Stimulated activated memory B cell treated with anti-CD40 and anti-IgM and Interleukin-4, amounts not matched to agents 10 μg/mL and 1 μg/mL and 100 μg/mL, for 72 hours (primary cell): ENCODE results near the gene NLE1.
"Not testable (repeated sequence)": the region's sequence is repeated elsewhere in the genome, so short reads cannot be mapped to it uniquely, and the experiment has no call there.

Experiments
- ATAC-seq: fragments of 150-1000 bp; cut with Tn5 transposase; 2 replicates; pipeline ENCODE4 v1.10.0; 2021
- H3K27ac Mint-ChIP-seq: one replicate; pipeline ENCODE4 v1.8.0; 2022; ENCODE audit warnings: mild to moderate bottlenecking, mixed read lengths
- H3K27me3 Mint-ChIP-seq: one replicate; pipeline ENCODE4 v1.8.0; 2022; ENCODE audit warnings: mixed read lengths
- H3K36me3 Mint-ChIP-seq: one replicate; pipeline ENCODE4 v1.8.0; 2022; ENCODE audit warnings: mixed read lengths
- H3K4me1 Mint-ChIP-seq: one replicate; pipeline ENCODE4 v1.8.0; 2022; ENCODE audit warnings: mixed read lengths
- H3K4me3 Mint-ChIP-seq: one replicate; pipeline ENCODE4 v1.8.0; 2022; ENCODE audit warnings: mild to moderate bottlenecking, moderate library complexity, mixed read lengths
- H3K9me3 Mint-ChIP-seq: one replicate; pipeline ENCODE4 v1.8.0; 2022; ENCODE audit warnings: mixed read lengths

Gene NLE1

GRCh38 chr17:35121315-35121714 is 20.8 kb downstream of the NLE1 start, which contains the start of gene FNDC8:
Gene FNDC8, plus strand, starts transcription at chr17:35121615. Its CDS starts 79 bp downstream, at chr17:35121694.
- Mint-ChIP-seq H3K36me3 (no peaks in the 10 kb centered on the region), H3K27me3 (no peaks in the 10 kb centered on the region), H3K4me3 (no peak within 1 kb of the TSS), H3K4me1 (peaks cover 26% of the 10 kb centered on the region), H3K27ac (no peak within 1 kb of the TSS), H3K9me3 (no peaks in the 10 kb centered on the region)
- no peak for ATAC-seq

- ATAC-seq: peak; percentile 96
- Mint-ChIP-seq H3K4me1 (peaks cover 37% of the 10 kb centered on the region), H3K27me3 (no peaks in the 10 kb centered on the region), H3K27ac (peak within 1 kb of the TSS; percentile 92), H3K36me3 (peaks cover 16% of the 10 kb centered on the region), H3K4me3 (peak within 1 kb of the TSS; percentile 97), H3K9me3 (no peaks in the 10 kb centered on the region)
Measured at GRCh38 chr17:35119370-35120165, 22.5 kb downstream of the NLE1 start, which contains the start of gene RAD51D. Gene RAD51D, minus strand, starts transcription at chr17:35119860. Its CDS starts 247 bp downstream, at chr17:35119613.

GRCh38 chr17:35117984-35118383 is 24.1 kb downstream of the NLE1 start:
- H3K27ac Mint-ChIP-seq: peak overlapping the region; percentile 92
- no peaks in the 10 kb centered on the region for H3K27me3 Mint-ChIP-seq
- peak overlapping the region; percentile 97 for H3K4me3 Mint-ChIP-seq
- ATAC-seq: no peak
- H3K4me1 Mint-ChIP-seq: peaks cover 37% of the 10 kb centered on the region
- peaks cover 18% of the 10 kb centered on the region for H3K36me3 Mint-ChIP-seq
- no peaks in the 10 kb centered on the region for H3K9me3 Mint-ChIP-seq

GRCh38 chr17:35116845-35117244 is 25.3 kb downstream of the NLE1 start:
- no peak overlapping the region for H3K4me3 Mint-ChIP-seq

GRCh38 chr17:35110791-35111190 is 31.3 kb downstream of the NLE1 start:
- H3K27me3 Mint-ChIP-seq, H3K27ac Mint-ChIP-seq, H3K4me3 Mint-ChIP-seq, ATAC-seq, H3K4me1 Mint-ChIP-seq, H3K9me3 Mint-ChIP-seq: not testable (repeated sequence)
- H3K36me3 Mint-ChIP-seq: peaks cover 34% of the 10 kb centered on the region

More at GRCh38 chr17:35116845-35117244, 25.3 kb downstream of the NLE1 start:
- Mint-ChIP-seq H3K36me3 (peaks cover 22% of the 10 kb centered on the region), H3K27ac (no peak overlapping the region), H3K4me1 (peaks cover 37% of the 10 kb centered on the region), H3K9me3 (no peaks in the 10 kb centered on the region), H3K27me3 (no peaks in the 10 kb centered on the region)
- no peak for ATAC-seq

- H3K27ac Mint-ChIP-seq: peak overlapping the region; percentile 42
- H3K4me3 Mint-ChIP-seq: no peak overlapping the region
- no peaks in the 10 kb centered on the region for H3K27me3 Mint-ChIP-seq
- H3K4me1 Mint-ChIP-seq: no peaks in the 10 kb centered on the region
- peaks cover 67% of the 10 kb centered on the region for H3K36me3 Mint-ChIP-seq
- ATAC-seq: no peak
- H3K9me3 Mint-ChIP-seq: no peaks in the 10 kb centered on the region
Measured at GRCh38 chr17:35104844-35105450, 37.2 kb downstream of the NLE1 start.

GRCh38 chr17:35103271-35103670 is 38.8 kb downstream of the NLE1 start:
- Mint-ChIP-seq H3K9me3 (no peaks in the 10 kb centered on the region), H3K36me3 (peaks cover 78% of the 10 kb centered on the region), H3K4me3 (no peak overlapping the region), H3K27ac (no peak overlapping the region), H3K4me1 (no peaks in the 10 kb centered on the region), H3K27me3 (no peaks in the 10 kb centered on the region)
- no peak for ATAC-seq

- no peaks in the 10 kb centered on the region for H3K4me1 Mint-ChIP-seq
- no peak overlapping the region for H3K27ac Mint-ChIP-seq
- ATAC-seq: no peak
- H3K27me3 Mint-ChIP-seq: no peaks in the 10 kb centered on the region
- no peak overlapping the region for H3K4me3 Mint-ChIP-seq
- H3K9me3 Mint-ChIP-seq: no peaks in the 10 kb centered on the region
- H3K36me3 Mint-ChIP-seq: peaks cover 76% of the 10 kb centered on the region
Measured at GRCh38 chr17:35101725-35102124, 40.4 kb downstream of the NLE1 start.

- Mint-ChIP-seq H3K4me3 (no peak overlapping the region), H3K27me3 (no peaks in the 10 kb centered on the region), H3K27ac (no peak overlapping the region), H3K4me1 (no peaks in the 10 kb centered on the region), H3K36me3 (peaks cover 69% of the 10 kb centered on the region), H3K9me3 (no peaks in the 10 kb centered on the region)
- ATAC-seq: no peak
Measured at GRCh38 chr17:35101036-35101435, 41.1 kb downstream of the NLE1 start.

- ATAC-seq: no peak
- no peaks in the 10 kb centered on the region for H3K4me1 Mint-ChIP-seq
Measured at GRCh38 chr17:35099908-35100307, 42.2 kb downstream of the NLE1 start.

GRCh38 chr17:35097776-35098175 is 44.3 kb downstream of the NLE1 start:
- no peak for ATAC-seq
- Mint-ChIP-seq H3K4me1 (no peaks in the 10 kb centered on the region), H3K9me3 (no peaks in the 10 kb centered on the region), H3K36me3 (peaks cover 44% of the 10 kb centered on the region), H3K27me3 (no peaks in the 10 kb centered on the region), H3K4me3 (no peak overlapping the region), H3K27ac (no peak overlapping the region)

More at GRCh38 chr17:35099908-35100307, 42.2 kb downstream of the NLE1 start:
- Mint-ChIP-seq H3K27me3 (no peaks in the 10 kb centered on the region), H3K27ac (no peak overlapping the region), H3K9me3 (no peaks in the 10 kb centered on the region), H3K4me3 (no peak overlapping the region), H3K36me3 (peaks cover 58% of the 10 kb centered on the region)

GRCh38 chr17:35095741-35096140 is 46.4 kb downstream of the NLE1 start:
- Mint-ChIP-seq H3K36me3 (peaks cover 25% of the 10 kb centered on the region), H3K4me1 (no peaks in the 10 kb centered on the region), H3K27ac (no peak overlapping the region), H3K9me3 (no peaks in the 10 kb centered on the region), H3K4me3 (no peak overlapping the region), H3K27me3 (no peaks in the 10 kb centered on the region)
- no peak for ATAC-seq

- Mint-ChIP-seq H3K9me3 (no peaks in the 10 kb centered on the region), H3K4me1 (peaks cover 6% of the 10 kb centered on the region), H3K36me3 (peaks cover 17% of the 10 kb centered on the region), H3K4me3 (no peak overlapping the region), H3K27ac (no peak overlapping the region), H3K27me3 (no peaks in the 10 kb centered on the region)
- no peak for ATAC-seq
Measured at GRCh38 chr17:35094902-35095301, 47.2 kb downstream of the NLE1 start.

GRCh38 chr17:35090707-35091106 is 51.4 kb downstream of the NLE1 start:
- not testable (repeated sequence) for ATAC-seq, H3K4me3 Mint-ChIP-seq, H3K9me3 Mint-ChIP-seq, H3K36me3 Mint-ChIP-seq, H3K27me3 Mint-ChIP-seq
- H3K4me1 Mint-ChIP-seq: peaks cover 40% of the 10 kb centered on the region
- H3K27ac Mint-ChIP-seq: peak overlapping the region; percentile 93

GRCh38 chr17:35089586-35090296 is 52.4 kb downstream of the NLE1 start:
- peak; percentile 46 for ATAC-seq
- Mint-ChIP-seq H3K27ac (peak overlapping the region; percentile 93), H3K4me1 (peaks cover 45% of the 10 kb centered on the region), H3K36me3 (no peaks in the 10 kb centered on the region), H3K27me3 (no peaks in the 10 kb centered on the region), H3K9me3 (no peaks in the 10 kb centered on the region), H3K4me3 (peak overlapping the region; percentile 93)
